ENCODE data around the gene CCDC97. TPM values are rescaled to one million over a fixed set of nuclear protein-coding genes. Genes with fewer than 3 reads are reported as not detected.

CCDC97 gene
- total RNA-seq, 1 donor from 2014 or later = 36.7 TPM

GRCh38 chr19:41325947-41326706 is 16.2 kb downstream of the CCDC97 start:
- Mint-ChIP-seq H3K27me3 (ENCODE audit: unreplicated experiment) (peaks cover 32% of the 10 kb centered on the region), H3K4me1 (ENCODE audit: low read depth, unreplicated experiment) (peaks cover 60% of the 10 kb centered on the region), H3K27ac (ENCODE audit: unreplicated experiment) (peak overlapping the region; percentile 91), H3K4me3 (ENCODE audit: unreplicated experiment) (peak overlapping the region; percentile 71), H3K36me3 (ENCODE audit: unreplicated experiment) (no peaks in the 10 kb centered on the region), H3K9me3 (ENCODE audit: unreplicated experiment) (peaks cover 24% of the 10 kb centered on the region)
- no peak for DNase-seq
- TF ChIP-seq, protein P1, sequence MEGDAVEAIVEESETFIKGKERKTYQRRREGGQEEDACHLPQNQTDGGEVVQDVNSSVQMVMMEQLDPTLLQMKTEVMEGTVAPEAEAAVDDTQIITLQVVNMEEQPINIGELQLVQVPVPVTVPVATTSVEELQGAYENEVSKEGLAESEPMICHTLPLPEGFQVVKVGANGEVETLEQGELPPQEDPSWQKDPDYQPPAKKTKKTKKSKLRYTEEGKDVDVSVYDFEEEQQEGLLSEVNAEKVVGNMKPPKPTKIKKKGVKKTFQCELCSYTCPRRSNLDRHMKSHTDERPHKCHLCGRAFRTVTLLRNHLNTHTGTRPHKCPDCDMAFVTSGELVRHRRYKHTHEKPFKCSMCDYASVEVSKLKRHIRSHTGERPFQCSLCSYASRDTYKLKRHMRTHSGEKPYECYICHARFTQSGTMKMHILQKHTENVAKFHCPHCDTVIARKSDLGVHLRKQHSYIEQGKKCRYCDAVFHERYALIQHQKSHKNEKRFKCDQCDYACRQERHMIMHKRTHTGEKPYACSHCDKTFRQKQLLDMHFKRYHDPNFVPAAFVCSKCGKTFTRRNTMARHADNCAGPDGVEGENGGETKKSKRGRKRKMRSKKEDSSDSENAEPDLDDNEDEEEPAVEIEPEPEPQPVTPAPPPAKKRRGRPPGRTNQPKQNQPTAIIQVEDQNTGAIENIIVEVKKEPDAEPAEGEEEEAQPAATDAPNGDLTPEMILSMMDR (IDR thresholded peaks at IDR 0.05; ENCODE audit: partially characterized antibody, unreplicated experiment) = no peak

DNA sequence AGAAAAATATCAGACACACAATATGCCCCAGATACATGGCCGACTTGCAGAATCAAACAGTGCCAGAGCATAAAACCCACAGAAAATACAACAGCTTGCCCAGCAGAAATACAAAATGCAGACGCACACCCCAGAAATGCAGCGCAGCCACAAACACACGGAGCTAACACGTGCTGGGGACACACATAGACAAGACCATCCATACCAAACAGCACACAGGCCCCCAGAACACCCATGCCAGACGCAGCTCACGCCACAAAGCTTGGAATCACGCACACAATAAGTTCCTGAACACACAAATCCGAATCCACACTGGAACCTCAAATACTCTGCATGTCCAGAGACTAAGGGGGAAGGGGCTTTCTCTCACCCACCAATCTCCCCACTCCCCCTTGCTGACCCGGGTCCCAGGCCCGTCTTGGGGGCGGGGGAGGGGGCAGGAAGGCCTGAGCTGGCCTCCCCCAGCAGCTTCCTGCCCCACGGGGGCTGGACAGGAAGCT is 17.2 kb downstream of the CCDC97 start:
- peaks cover 56% of the 10 kb centered on the region for H3K4me1 Mint-ChIP-seq (ENCODE audit: low read depth, unreplicated experiment)
- no peak for DNase-seq
- peaks cover 25% of the 10 kb centered on the region for H3K9me3 Mint-ChIP-seq (ENCODE audit: unreplicated experiment)
- peak overlapping the region; percentile 90 for H3K27ac Mint-ChIP-seq (ENCODE audit: unreplicated experiment)
- H3K36me3 Mint-ChIP-seq (ENCODE audit: unreplicated experiment) = no peaks in the 10 kb centered on the region
- peaks cover 33% of the 10 kb centered on the region for H3K27me3 Mint-ChIP-seq (ENCODE audit: unreplicated experiment)
- peak overlapping the region; percentile 63 for H3K4me3 Mint-ChIP-seq (ENCODE audit: unreplicated experiment)
- TF ChIP-seq, protein P1 (IDR thresholded peaks at IDR 0.05; ENCODE audit: partially characterized antibody, unreplicated experiment) = no peak

GRCh38 chr19:41327576-41328156 is 17.7 kb downstream of the CCDC97 start:
- Mint-ChIP-seq H3K36me3 (ENCODE audit: unreplicated experiment) (no peaks in the 10 kb centered on the region), H3K9me3 (ENCODE audit: unreplicated experiment) (peaks cover 25% of the 10 kb centered on the region), H3K27me3 (ENCODE audit: unreplicated experiment) (peaks cover 31% of the 10 kb centered on the region), H3K4me1 (ENCODE audit: low read depth, unreplicated experiment) (peaks cover 52% of the 10 kb centered on the region), H3K27ac (ENCODE audit: unreplicated experiment) (peak overlapping the region; percentile 91), H3K4me3 (ENCODE audit: unreplicated experiment) (peak overlapping the region; percentile 27)
- TF ChIP-seq, protein P1 (IDR thresholded peaks at IDR 0.05; ENCODE audit: partially characterized antibody, unreplicated experiment) = no peak
- no peak for DNase-seq

- peak overlapping the region; percentile 91 for H3K27ac Mint-ChIP-seq (ENCODE audit: unreplicated experiment)
- H3K4me1 Mint-ChIP-seq (ENCODE audit: low read depth, unreplicated experiment) = peaks cover 45% of the 10 kb centered on the region
- TF ChIP-seq, protein P1 (IDR thresholded peaks at IDR 0.05; ENCODE audit: partially characterized antibody, unreplicated experiment) = no peak
Observed at GRCh38 chr19:41328157-41328841, 18.3 kb downstream of the CCDC97 start.

More at GRCh38 chr19:41328157-41328841, 18.3 kb downstream of the CCDC97 start:
- H3K9me3 Mint-ChIP-seq (ENCODE audit: unreplicated experiment) = peaks cover 25% of the 10 kb centered on the region
- no peak for DNase-seq
- H3K36me3 Mint-ChIP-seq (ENCODE audit: unreplicated experiment) = no peaks in the 10 kb centered on the region
- peak overlapping the region; percentile 27 for H3K4me3 Mint-ChIP-seq (ENCODE audit: unreplicated experiment)
- peaks cover 28% of the 10 kb centered on the region for H3K27me3 Mint-ChIP-seq (ENCODE audit: unreplicated experiment)
